HCT116 (cell line): Measurements from ENCODE around the gene RHOB. TPM values are rescaled to one million over a fixed set of nuclear protein-coding genes. Genes with fewer than 3 reads are reported as not detected.

ENCODE experiments used
- ATAC-seq: fragments of 200-7000 bp; cut with Tn5 transposase; 2 replicates; pipeline ENCODE4 v1.9.1; 2020; ENCODE audit warnings: mild to moderate bottlenecking, moderate library complexity
- BruUV-seq: library from RNA; stranded (reverse); fragments of 400-500 nt; replicated peaks from 2 replicates; lab custom pipeline; 2021; lab: Mats Ljungman, UMichigan
- CTCF ChIA-PET: fragments of 300-600 bp; sonication (Branson Sonifier 250); formaldehyde crosslinking; loops from one replicate; lab custom pipeline; 2021; ENCODE audit warnings: antibody characterized with exemption; lab: Charles Lee
- POLR2A ChIA-PET: fragments of 300-600, 350-600 bp; sonication (Branson Sonifier 250); formaldehyde crosslinking; loops from one replicate; lab custom pipeline; 2021; ENCODE audit warnings: antibody characterized with exemption; lab: Charles Lee
- RAD21 ChIA-PET, 2 experiments: fragments of 300-600 bp; sonication (Branson Sonifier 250); formaldehyde crosslinking; loops; one replicate each; lab custom pipeline; 2023; ENCODE audit warnings: low total read pairs in 2 of 2; ENCODE audit not compliant: uncharacterized antibody in 2 of 2, unreplicated experiment in 2 of 2, low non-redundant PET in 1 of 2; lab: Charles Lee
- DNase-seq: peaks from one replicate; pipeline ENCODE4 v3.0.0-alpha.2; 2010; ENCODE audit warnings: low read depth, low spot score
- H2AFZ ChIP-seq: fragments of 200-600 bp; shearing (Covaris generic), sonication (generic); 2 replicates; pipeline ENCODE4 v1.6.1; 2017; ENCODE audit warnings: low read depth, mixed run types, mixed read lengths, antibody characterized with exemption, low read length; ENCODE audit not compliant: poor library complexity, severe bottlenecking
- H3K27ac ChIP-seq: 2 replicates; pipeline ENCODE4 v1.5.1; 2012; ENCODE audit warnings: low read depth, low read length
- H3K27me3 ChIP-seq: fragments of 200-600 bp; sonication (generic); 2 replicates; pipeline ENCODE4 v1.6.1; 2016; ENCODE audit warnings: mixed run types, low read length, mixed read lengths; ENCODE audit not compliant: insufficient read depth
- H3K36me3 ChIP-seq, 2 experiments: fragments of 200-500 bp in 1 of 2; fragments of 200-600 bp in 1 of 2; sonication (Bioruptor generic) in 1 of 2; sonication (generic) in 1 of 2; 2 replicates each; pipeline versions ENCODE4 v1.5.1 to v1.6.1; 2014 to 2016; ENCODE audit warnings: low read length in 2 of 2, inconsistent platforms in 1 of 2, mixed read lengths in 1 of 2, mixed run types in 1 of 2; ENCODE audit not compliant: insufficient read depth in 2 of 2, control insufficient read depth in 1 of 2
- H3K4me1 ChIP-seq, 2 experiments: fragments of 200-600 bp in 1 of 2; sonication (generic) in 1 of 2; 2 replicates each; pipeline versions ENCODE4 v1.5.1 to v1.6.1; 2012 to 2017; ENCODE audit warnings: low read length in 2 of 2, inconsistent platforms in 1 of 2, mild to moderate bottlenecking in 1 of 2, mixed read lengths in 1 of 2, mixed run types in 1 of 2, moderate library complexity in 1 of 2; ENCODE audit not compliant: insufficient read depth in 2 of 2, control insufficient read depth in 1 of 2
- H3K4me2 ChIP-seq: fragments of 200-600 bp; sonication (generic); 2 replicates; pipeline ENCODE4 v1.6.1; 2017; ENCODE audit warnings: mixed run types, low read length, mixed read lengths
- H3K4me3 ChIP-seq, 2 experiments: fragments of 200-600 bp in 1 of 2; sonication (generic) in 1 of 2; replicated peaks in 1 of 2; 2 replicates each; pipeline ENCODE4 v1.5.1; 2011 to 2016; ENCODE audit warnings: low read length in 2 of 2, control low read depth in 1 of 2, low read depth in 1 of 2, mild to moderate bottlenecking in 1 of 2, mixed read lengths in 1 of 2, mixed run types in 1 of 2
- H3K79me2 ChIP-seq: fragments of 200-600 bp; sonication (generic); 2 replicates; pipeline ENCODE4 v1.6.1; 2017; ENCODE audit warnings: mild to moderate bottlenecking, mixed run types, low read length, moderate library complexity, mixed read lengths; ENCODE audit not compliant: insufficient read depth
- H3K9ac ChIP-seq: fragments of 200-600 bp; sonication (generic); 2 replicates; pipeline ENCODE4 v1.6.1; 2016; ENCODE audit warnings: low read length, mixed read lengths
- H3K9me2 ChIP-seq: fragments of 200-600 bp; sonication (generic), shearing (Covaris generic); 2 replicates; pipeline ENCODE4 v1.6.1; 2017; ENCODE audit warnings: mixed run types, mild to moderate bottlenecking, moderate library complexity; ENCODE audit not compliant: insufficient read depth
- H3K9me3 ChIP-seq, 2 experiments: fragments of 200-500 bp in 1 of 2; fragments of 200-600 bp in 1 of 2; sonication (Bioruptor generic) in 1 of 2; sonication (generic) in 1 of 2; 2 replicates each; pipeline ENCODE4 v1.6.1; 2014 to 2017; ENCODE audit warnings: low read length in 2 of 2, mixed read lengths in 2 of 2, inconsistent platforms in 1 of 2, low read depth in 1 of 2, mild to moderate bottlenecking in 1 of 2, mixed run types in 1 of 2, moderate library complexity in 1 of 2; ENCODE audit not compliant: control insufficient read depth in 1 of 2, insufficient read depth in 1 of 2
- H4K20me1 ChIP-seq: fragments of 200-600 bp; sonication (generic), shearing (Covaris generic); 2 replicates; pipeline ENCODE4 v1.6.1; 2017; ENCODE audit warnings: mixed run types, mild to moderate bottlenecking, moderate library complexity; ENCODE audit not compliant: insufficient read depth
- ATF3 ChIP-seq: IDR thresholded peaks from 2 replicates; pipeline ENCODE4 v1.6.1; 2012
- CBX3 ChIP-seq: IDR thresholded peaks from 2 replicates; pipeline ENCODE4 v1.6.1; 2012; ENCODE audit warnings: low read depth
- CEBPB ChIP-seq: IDR thresholded peaks from 2 replicates; pipeline ENCODE4 v1.6.1; 2012; ENCODE audit warnings: low read depth
- EGR1 ChIP-seq: IDR thresholded peaks from 2 replicates; pipeline ENCODE4 v1.6.1; 2012; ENCODE audit warnings: low read depth
- ELF1 ChIP-seq: IDR thresholded peaks from 2 replicates; pipeline ENCODE4 v1.6.1; 2012; ENCODE audit warnings: low read depth, borderline replicate concordance
- EZH2 ChIP-seq: fragments of 200-600 bp; sonication (generic); IDR thresholded peaks from 2 replicates; pipeline ENCODE4 v1.6.1; 2017; ENCODE audit warnings: antibody characterized with exemption, mixed run types
- EZH2phosphoT487 ChIP-seq: fragments of 200-600 bp; IDR thresholded peaks from 2 replicates; pipeline ENCODE4 v1.6.1; 2018; ENCODE audit warnings: antibody characterized with exemption, borderline replicate concordance
- FOSL1 ChIP-seq: IDR thresholded peaks from 2 replicates; pipeline ENCODE4 v1.6.1; 2012; ENCODE audit warnings: low read depth
- JUND ChIP-seq: IDR thresholded peaks from 2 replicates; pipeline ENCODE4 v1.6.1; 2012
- MAX ChIP-seq: IDR thresholded peaks from 2 replicates; pipeline ENCODE4 v1.6.1; 2012
- POLR2A ChIP-seq: IDR thresholded peaks from 2 replicates; pipeline ENCODE4 v1.7.0; 2011; ENCODE audit warnings: borderline replicate concordance; ENCODE audit not compliant: insufficient read depth, insufficient read length; ENCODE audit errors: extremely low read depth
- POLR2AphosphoS5 ChIP-seq: IDR thresholded peaks from 2 replicates; pipeline ENCODE4 v1.6.1; 2011; ENCODE audit warnings: mild to moderate bottlenecking, low read depth, low read length, moderate library complexity
- RAD21 ChIP-seq: IDR thresholded peaks from 2 replicates; pipeline ENCODE4 v1.6.1; 2012; ENCODE audit warnings: low read depth, mild to moderate bottlenecking
- SP1 ChIP-seq: IDR thresholded peaks from 2 replicates; pipeline ENCODE4 v1.6.1; 2012; ENCODE audit warnings: low read depth
- SRF ChIP-seq: IDR thresholded peaks from 2 replicates; pipeline ENCODE4 v1.6.1; 2012; ENCODE audit warnings: low read depth
- TCF7L2 ChIP-seq: IDR thresholded peaks from 2 replicates; pipeline ENCODE4 v1.7.0; 2011; ENCODE audit warnings: borderline replicate concordance, inconsistent platforms; ENCODE audit not compliant: insufficient read depth, insufficient read length; ENCODE audit errors: extremely low read depth
- YY1 ChIP-seq: IDR thresholded peaks from 2 replicates; pipeline ENCODE4 v1.6.1; 2011; ENCODE audit warnings: low read length, low read depth, moderate library complexity, mild to moderate bottlenecking; ENCODE audit not compliant: insufficient replicate concordance; ENCODE audit errors: extremely low read depth
- ZBTB33 ChIP-seq: IDR thresholded peaks from 2 replicates; pipeline ENCODE4 v1.6.1; 2011; ENCODE audit warnings: mild to moderate bottlenecking, low read length, moderate library complexity; ENCODE audit not compliant: insufficient replicate concordance; ENCODE audit errors: extremely low read depth
- ZFX ChIP-seq: fragments of 450-650 bp; IDR thresholded peaks from 2 replicates; pipeline ENCODE4 v1.6.1; 2017
- ZNF274 ChIP-seq: fragments of 200-500 bp; sonication (Bioruptor generic); IDR thresholded peaks from 2 replicates; pipeline ENCODE4 v1.6.1; 2014; ENCODE audit warnings: mild to moderate bottlenecking, low read depth, low read length, inconsistent platforms
- intact Hi-C: fragments of 100-400 bp; cut with micrococcal nuclease; formaldehyde crosslinking; loops from 2 replicates; pipeline ENCODE4 v1.10.0; 2022
- total RNA-seq: library from RNA; stranded (reverse); gene quantifications from one replicate; pipeline ENCODE4 v1.2.1, GENCODE V29; 2021; ENCODE audit not compliant: unreplicated experiment

RHOB gene
- total RNA-seq, 1 experiment from 2014 or later = 72.9 TPM

GRCh38 chr2:20414806-20415205, 32.1 kb upstream of the RHOB start:
- ATAC-seq (no peak), DNase-seq (no peak)
- no peak overlapping the region for H2AFZ ChIP-seq
- ChIA-PET CTCF (no interaction called here), POLR2A (interaction anchor here (1.3 to 3.0 kb wide), 3 partner anchors 9 to 32 kb away, joined by 3 to 11 read pairs (median 4); partner anchors contain the start of gene RHOB), RAD21 (no interaction called here)
- H3K4me3 ChIP-seq = no peak overlapping the region
- 0 out of 2 replicates have a peak, but pooled peaks cover 7% of the 10 kb centered on the region for H3K9me2 ChIP-seq
- no peak overlapping the region for H3K27ac ChIP-seq
- no TSS peak for BruUV-seq
- H3K9ac ChIP-seq = no peak overlapping the region
- H3K9me3 ChIP-seq = peaks cover 0 to 3% of the 10 kb centered on the region in 2 experiments; a peak in 1 of 4 replicates
- no peaks in the 10 kb centered on the region for H3K27me3 ChIP-seq
- intact Hi-C loops = no loop called here
- H3K36me3 ChIP-seq = no peaks in the 10 kb centered on the region
- no peak overlapping the region for H3K4me2 ChIP-seq
- TF ChIP-seq FOSL1 (no peak), ATF3 (no peak), SRF (no peak), EGR1 (no peak), POLR2AphosphoS5 (no peak), ZNF274 (no peak), EZH2 (no peak), SP1 (no peak), ELF1 (no peak), CBX3 (no peak), JUND (no peak), POLR2A (no peak), CEBPB (no peak), ZFX (no peak), YY1 (no peak), RAD21 (no peak), TCF7L2 (no peak), MAX (no peak), EZH2phosphoT487 (no peak), ZBTB33 (no peak)
- no peaks in the 10 kb centered on the region for H4K20me1 ChIP-seq
- no peaks in the 10 kb centered on the region for H3K79me2 ChIP-seq
- peaks cover 0 to 2% of the 10 kb centered on the region in 2 experiments; a peak in 1 of 4 replicates for H3K4me1 ChIP-seq
